GM21526 (cell line): Measurements from ENCODE around the gene ADNP2.

Experiments used
- ATAC-seq: cut with Tn5 transposase; IDR thresholded peaks from one replicate; pipeline ENCODE4 v1.9.1; 2021; ENCODE audit warnings: moderate library complexity; ENCODE audit not compliant: unreplicated experiment, low FRiP score

ADNP2 gene

GRCh38 chr18:80168346-80168745 lies 59.3 kb downstream of the ADNP2 start:
- no peak for ATAC-seq

DNA sequence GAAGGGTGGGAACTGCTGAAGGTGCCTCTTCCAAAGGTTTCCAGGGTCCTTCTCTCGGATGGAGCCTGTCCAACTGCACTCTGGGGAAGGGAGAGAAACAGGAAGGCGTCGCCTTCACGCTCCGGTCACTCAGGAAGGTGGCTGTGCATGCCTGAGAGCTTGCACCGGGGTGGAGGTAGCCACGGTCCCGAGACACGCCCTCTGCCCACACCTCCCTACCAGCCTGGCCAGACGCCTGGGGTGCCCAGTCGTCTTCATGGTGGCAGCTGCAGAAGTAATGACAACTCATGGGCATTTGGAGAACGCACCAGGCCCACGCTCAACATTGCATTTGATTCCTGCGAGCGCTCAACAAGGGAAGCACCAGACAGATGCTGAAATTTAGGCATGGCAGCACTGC lies 59.9 kb downstream of the ADNP2 start:
- no peak for ATAC-seq

DNA sequence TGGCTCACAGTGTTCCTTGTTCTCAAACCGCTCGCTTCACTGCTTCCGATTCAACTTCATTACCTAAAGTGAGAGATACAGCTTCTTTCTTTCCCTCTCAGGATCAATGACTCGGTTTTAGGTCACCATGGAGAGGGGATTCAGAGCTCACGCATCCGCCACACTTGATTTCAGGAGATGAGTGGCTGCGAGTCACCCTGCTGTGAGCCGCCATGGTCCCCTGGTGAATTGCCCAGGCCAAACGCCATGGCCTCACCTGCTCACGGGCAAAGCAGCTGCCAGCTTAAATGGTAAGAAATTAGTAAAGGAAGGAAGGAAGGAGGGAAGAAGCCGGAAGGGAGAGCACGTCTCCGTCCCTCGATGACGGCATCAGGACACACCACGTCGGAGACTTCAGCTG lies 60.5 kb downstream of the ADNP2 start:
- no peak for ATAC-seq

- ATAC-seq, result no peak
Observed at GRCh38 chr18:80170395-80171053, 61.5 kb downstream of the ADNP2 start.

- no peak for ATAC-seq
Observed at GRCh38 chr18:80171054-80171872, 62.2 kb downstream of the ADNP2 start.

DNA sequence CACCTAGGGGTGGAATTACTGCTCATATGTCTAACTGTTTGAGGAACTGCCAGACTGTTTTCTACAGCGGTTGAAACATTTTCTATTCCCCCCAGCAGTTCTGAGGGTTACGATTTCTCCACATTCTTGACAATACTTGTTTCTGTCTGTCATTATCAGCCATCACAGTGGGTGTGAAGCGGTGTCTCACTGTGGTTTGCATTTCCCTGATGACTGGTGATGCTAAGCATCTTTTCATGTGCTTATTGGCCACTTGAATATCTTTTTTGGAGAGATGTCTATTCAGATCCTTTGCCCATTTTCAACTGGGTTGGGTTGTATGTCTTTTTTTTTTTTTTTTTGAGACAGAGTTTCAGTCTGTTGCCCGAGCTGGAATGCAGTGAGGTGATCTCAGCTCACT lies 63.0 kb downstream of the ADNP2 start:
- ATAC-seq, result no peak

- ATAC-seq, result no peak
Observed at GRCh38 chr18:80173060-80173459, 64.0 kb downstream of the ADNP2 start.

GRCh38 chr18:80175451-80176204 lies 66.6 kb downstream of the ADNP2 start:
- no peak for ATAC-seq

DNA sequence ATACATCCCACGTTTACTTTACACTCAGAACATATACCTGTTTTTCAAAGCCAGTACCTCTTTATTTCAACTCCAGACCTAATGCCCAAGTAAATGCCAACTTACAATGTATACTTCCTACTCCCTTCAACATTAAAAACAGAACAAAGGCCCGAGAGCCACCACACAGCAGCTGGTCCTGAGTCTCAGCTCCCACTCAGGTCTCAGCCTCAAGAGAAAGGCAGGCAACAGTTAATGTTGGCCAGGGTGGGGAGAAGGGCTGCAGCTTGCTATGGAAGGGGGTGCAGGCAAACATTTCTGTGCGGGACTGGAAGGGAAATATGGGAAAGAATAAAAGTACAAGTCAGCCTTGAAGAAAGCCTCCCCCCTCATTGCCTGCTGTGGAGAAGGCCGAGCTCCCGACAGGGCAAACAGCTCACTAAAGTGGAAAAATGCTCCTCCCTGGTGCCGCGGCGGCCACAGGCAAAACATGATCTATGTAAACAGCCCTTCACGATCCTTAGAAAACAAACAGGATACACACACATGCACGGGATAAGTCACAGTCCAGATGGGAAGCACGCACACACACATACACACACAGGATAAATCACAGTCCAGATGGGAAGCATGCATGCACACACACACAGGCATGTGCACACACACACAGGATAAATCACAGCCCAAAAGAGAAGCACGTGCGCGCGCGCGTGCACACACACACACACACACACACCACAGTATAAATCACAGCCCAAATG lies 67.4 kb downstream of the ADNP2 start:
- no peak for ATAC-seq

DNA sequence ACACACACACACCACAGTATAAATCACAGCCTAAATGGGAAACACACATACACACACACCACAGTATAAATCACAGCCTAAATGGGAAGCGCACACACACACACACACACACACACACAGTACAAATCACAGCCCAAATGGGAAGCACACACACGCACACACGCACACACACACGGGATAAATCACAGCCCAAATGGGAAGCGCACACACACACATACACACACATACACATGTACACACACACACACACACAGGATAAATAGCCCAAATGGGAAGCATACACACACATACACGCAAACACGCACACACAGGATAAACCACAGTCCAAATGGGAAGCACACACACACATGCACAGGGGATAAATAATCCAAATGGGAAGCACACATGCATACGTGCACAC lies 68.1 kb downstream of the ADNP2 start:
- no peak for ATAC-seq

DNA sequence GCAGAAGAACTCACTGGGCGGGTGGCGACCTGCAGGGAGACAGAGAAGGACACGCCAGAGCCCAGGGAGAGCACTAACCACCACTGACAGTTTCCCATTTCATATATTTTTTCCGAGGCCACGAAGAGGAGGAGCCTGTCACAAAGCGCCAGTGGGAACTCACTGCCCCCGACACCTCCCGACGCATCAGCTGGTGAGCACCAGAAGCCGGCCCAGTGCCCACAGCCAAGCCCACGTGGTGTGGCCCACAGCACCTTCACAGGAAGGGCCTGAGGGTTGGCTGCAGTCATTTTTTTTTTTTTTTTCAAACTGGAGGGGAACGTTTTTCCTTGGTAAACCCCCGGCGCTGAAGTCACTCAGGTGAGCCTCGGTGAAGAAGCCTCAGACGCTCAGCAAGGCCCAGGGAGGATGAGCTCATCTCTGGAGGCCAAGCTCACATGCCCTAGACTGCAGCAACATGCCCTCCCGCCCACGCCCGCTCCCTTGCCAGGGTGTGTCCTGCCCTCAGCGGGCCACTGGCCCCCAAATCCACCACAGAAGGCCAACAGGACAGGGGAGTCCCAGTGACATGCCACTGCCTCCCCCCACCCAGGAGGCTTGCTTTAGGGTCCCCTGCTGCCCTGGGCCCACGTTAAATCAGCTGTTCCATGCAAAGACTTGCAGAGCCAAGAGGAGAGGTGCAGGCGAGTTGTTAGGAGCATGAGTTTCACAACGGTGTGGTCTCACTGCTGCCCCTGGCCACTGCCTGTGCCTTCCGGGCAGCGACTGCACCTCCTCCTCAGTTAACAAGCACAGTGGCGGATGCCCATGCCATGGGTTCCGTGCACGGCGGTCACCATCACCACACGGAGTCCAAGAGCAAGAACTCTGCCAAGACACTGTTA lies 70.1 kb downstream of the ADNP2 start:
- no peak for ATAC-seq

DNA sequence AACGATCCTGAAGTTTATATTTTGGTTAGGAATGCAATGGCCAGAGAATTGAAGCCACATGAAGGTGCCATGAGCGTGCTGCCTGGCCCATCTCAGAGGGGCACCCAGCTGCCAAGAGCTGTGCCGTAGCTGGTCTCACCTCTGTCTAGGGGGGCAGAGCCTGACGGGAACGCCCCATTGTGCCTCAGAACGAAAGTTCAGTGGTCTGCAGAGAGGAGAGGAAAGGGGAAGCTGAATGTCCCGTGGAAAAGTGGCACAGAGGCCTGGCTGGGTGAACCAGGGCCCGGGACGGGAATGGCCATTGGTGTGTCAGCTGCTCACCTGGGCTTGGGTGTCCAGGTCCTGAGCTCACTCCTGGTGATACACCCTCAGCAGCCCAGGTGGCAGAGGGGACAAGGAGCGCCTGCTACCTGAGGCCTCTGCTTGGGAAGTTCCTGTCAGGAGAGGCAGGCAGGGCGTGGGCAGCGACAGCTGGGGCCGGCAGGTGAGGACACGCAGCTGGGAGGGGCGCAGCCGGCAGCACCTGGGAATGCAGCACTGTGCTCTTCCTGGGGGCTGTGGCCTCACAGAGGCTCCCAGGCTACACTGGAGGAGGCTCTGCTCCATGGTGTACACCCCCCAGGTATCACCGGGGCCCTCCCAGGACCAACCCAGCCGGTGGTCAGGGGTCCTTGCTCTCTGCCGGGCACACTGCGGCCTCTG lies 70.9 kb downstream of the ADNP2 start:
- ATAC-seq, result no peak

- ATAC-seq, result no peak
Observed at GRCh38 chr18:80180778-80181564, 71.9 kb downstream of the ADNP2 start.

- ATAC-seq, result no peak
Observed at GRCh38 chr18:80181642-80182461, 72.8 kb downstream of the ADNP2 start.

- no peak for ATAC-seq
Observed at GRCh38 chr18:80182855-80183254, 73.8 kb downstream of the ADNP2 start.

- ATAC-seq, result no peak
Observed at GRCh38 chr18:80183273-80184050, 74.4 kb downstream of the ADNP2 start.

GRCh38 chr18:80184243-80184772 lies 75.2 kb downstream of the ADNP2 start:
- ATAC-seq, result no peak
